Anterior cingulate cortex (tissue), 58 donors: Measurements from ENCODE around the gene LTBP4.

Experiments used
- DNase-seq, 58 donors: peaks; one replicate each; lab custom pipeline; 2025; lab: John Stamatoyannopoulos, UW

Gene LTBP4

DNA sequence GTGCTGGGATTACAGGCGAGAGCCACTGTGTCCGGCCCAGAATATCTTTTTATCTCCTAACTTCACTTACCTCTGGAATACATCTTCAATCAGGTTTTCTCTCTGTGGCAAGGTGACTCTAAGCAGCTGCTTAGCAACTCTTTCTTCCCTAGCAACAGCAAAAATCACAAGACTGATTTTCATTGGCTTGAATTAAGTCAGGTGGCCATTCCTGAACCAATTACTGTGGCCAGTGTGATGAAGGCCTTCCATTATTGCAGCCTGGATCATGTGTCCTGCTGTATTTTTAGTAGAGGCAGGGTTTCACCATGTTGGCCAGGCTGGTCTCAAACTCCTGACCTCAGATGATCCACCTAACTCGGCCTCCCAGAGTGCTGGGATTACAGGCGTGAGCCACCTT, 9.0 kb upstream of the LTBP4 start:
- peak in 11 of 58 donors; percentile 10 to 75 (median 30) for DNase-seq

DNA sequence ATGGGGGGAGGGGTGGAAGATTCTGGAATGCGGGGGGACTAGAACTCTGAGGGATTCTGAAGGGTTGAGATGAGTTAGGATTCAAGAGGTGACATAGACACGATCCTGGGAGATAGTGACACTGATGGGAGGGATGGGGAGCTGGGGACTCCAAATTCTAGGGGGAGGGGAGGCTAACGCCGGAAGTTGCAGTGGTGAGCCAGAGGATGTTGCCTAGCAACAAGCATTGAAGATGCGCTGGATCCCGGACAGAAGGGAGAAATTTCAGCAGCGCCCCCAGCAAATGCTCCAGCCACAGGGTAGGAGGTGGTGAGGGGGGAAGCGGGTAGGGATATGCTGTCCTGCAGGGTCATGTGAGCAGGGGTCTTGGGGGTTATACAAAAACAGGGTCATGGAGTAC, 6.9 kb upstream of the LTBP4 start:
- DNase-seq = peak in 29 of 58 donors; percentile 15 to 73 (median 39)

GRCh38 chr19:40594657-40595091, 6.5 kb upstream of the LTBP4 start:
- DNase-seq = peak in 23 of 58 donors; percentile 21 to 73 (median 51)

GRCh38 chr19:40596608-40597328, 4.4 kb upstream of the LTBP4 start:
- peak in 14 of 58 donors; percentile 1 to 66 (median 22) for DNase-seq

- no peak for DNase-seq
These were observed 3.8 kb upstream of the LTBP4 start for GRCh38 chr19:40597329-40597838.

- peak in 57 of 58 donors; percentile 14 to 91 (median 68) for DNase-seq
These were observed 2.9 kb upstream of the LTBP4 start for GRCh38 chr19:40598121-40598917.

GRCh38 chr19:40598918-40599307, 2.3 kb upstream of the LTBP4 start:
- no peak for DNase-seq

DNA sequence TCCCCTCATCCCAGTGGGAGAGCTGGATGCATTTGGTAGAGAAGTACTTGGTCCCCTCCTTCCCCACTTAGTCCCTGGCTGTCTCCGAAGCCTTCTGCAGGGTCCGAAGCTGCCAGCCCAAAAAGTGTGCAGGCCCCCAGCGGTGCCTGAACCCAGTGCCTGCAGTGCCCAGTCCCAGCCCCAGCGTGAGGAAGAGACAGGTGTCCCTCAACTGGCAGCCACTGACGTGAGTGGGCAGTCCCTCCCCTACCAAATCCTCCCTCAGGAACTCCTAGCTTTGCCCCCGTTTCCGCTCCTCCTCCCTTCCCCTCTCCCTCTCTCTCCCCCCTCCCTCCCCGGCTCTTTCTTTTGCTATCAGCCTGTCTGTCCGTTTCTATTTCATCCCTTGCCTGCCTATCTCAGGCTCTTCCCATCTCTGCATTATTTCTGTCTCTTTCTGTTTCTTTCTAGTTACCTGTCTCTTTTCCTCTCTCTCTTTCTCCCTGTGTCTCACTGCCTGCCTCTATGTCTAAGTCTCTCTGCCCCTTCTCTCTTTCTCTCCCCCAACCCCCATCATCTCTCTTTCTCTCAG, 1.8 kb upstream of the LTBP4 start:
- DNase-seq = peak in 1 of 58 donors; percentile 15

DNA sequence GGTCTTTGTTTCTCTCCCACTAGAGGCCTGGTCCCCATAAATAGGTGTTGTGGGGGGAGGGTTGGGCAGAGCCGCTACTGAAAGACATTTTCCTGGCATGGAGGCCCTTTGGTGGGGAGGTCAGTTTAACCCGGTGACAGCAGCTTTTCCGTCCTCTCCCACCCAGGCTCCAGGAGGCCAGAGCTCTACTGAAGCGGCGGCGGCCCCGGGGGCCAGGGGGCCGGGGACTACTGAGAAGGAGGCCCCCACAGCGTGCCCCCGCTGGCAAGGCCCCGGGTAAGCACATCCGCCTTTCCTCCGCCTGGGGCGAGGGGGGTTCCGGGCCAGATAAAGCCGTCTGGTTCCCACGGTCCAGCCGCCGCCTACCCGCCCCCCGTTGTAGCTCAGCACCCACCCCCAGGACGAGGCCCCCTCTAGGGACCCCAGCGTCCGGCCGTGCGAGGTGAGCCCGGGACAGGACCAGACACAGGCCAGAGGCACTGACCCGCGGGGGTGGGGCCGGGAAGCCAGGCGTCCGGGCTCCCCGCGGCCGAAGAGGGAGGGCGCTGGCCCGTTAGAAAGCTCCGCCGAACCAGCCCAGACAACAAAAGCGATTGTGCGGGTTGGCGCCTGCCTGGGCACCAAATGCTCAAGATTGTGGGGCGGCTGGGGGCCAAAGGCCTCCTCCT, 1.1 kb upstream of the LTBP4 start:
- DNase-seq = peak in 17 of 58 donors; percentile 13 to 66 (median 33)

GRCh38 chr19:40600570-40601133, 517 bp upstream of the LTBP4 start:
- DNase-seq = no peak

DNA sequence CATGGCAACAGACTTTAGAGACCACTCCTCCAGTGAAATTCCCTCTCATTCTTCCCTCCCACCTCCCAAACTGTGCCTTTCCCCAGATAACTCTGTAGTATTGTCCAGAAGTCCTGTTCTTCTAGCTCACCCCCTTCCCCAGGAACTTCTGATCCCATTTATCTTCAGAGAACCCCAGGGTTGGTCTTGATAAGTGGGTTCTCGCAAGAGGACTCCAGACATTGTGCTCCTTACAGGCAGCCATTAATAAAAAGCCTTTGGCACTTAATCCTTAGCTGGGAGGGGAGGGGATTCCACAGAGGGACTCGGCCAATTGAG, 1.9 kb downstream of the LTBP4 start:
- no peak for DNase-seq

DNA sequence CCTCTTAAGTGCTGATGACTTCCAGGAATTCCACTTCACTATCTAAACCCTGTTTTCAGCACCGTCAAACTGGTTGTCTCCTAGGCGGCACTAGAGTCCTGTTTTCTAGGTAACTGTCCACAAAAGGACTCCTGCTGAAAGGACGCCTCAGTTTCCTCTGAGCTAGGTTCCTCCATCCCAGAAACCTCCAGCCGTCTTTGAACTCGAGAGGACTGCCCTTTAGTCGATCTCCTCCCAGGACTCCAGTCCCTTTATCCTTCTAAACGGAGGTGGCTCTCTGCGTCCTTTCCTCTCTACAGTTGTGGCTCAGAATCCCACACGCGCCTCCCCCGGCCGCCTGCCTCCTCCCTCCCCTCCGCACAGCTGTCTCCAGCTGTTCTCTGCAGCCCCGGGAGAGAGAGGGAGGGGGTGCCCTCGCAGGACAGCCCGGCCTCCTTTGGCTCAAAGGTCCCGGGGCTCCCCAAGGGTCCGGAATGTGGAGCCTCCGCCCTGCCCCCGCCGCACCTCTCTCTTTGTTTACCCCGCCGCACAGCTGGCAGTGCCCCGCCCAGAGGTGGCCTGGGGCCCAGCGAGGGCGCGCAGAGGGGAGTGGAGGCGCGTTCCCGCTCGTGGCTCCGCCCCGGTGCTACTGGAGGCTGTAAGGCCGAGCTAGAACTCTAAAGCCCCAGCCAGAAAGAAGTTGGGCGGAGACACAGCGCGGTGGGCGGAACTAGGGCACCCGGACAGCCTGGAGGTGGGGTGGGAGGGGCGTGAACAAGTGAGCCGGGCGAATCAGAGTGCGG, 2.4 kb downstream of the LTBP4 start:
- DNase-seq = peak in 57 of 58 donors; percentile 11 to 93 (median 75)

DNA sequence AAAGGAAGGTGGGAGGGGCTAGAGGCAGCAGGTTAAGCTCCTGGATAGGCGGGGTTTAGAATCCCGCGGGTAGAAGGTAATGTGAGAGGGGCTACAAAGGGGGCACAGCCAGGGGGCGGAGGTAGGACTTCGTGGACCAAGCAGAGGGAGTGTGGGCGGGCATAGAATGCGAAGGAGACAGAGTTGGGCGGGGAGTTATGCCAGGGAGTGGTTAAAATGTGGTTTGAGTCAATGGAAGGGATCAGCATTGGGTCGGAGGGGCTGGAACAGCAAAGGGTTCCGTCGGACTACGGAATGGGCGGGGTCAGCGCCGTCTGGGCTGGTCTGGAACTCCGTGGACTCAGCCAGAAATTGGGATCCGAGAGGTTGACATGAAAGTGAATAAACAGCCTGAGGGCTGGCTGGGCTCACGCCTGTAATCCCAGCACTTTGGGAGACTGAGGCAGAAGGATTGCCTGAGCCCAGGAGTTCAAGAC, 3.0 kb downstream of the LTBP4 start:
- no peak for DNase-seq

- no peak for DNase-seq
These were observed 3.6 kb downstream of the LTBP4 start for GRCh38 chr19:40604647-40605215.

GRCh38 chr19:40605216-40605971, 4.2 kb downstream of the LTBP4 start:
- DNase-seq = peak in 39 of 58 donors; percentile 11 to 67 (median 39)

GRCh38 chr19:40607311-40608239, 6.4 kb downstream of the LTBP4 start:
- DNase-seq = no peak

- DNase-seq = no peak
These were observed 7.1 kb downstream of the LTBP4 start for GRCh38 chr19:40608240-40608621.
